Esophagus (tissue), 2 donors: ENCODE measurements around the gene CYB5RL. TPM values are rescaled to one million over a fixed set of nuclear protein-coding genes. Genes with fewer than 3 reads are reported as not detected.

ENCODE experiments used
- H3K27ac ChIP-seq, 2 donors: one replicate each; pipeline ENCODE4 v1.5.1; 2013; ENCODE audit warnings: low read depth in 2 of 2, mild to moderate bottlenecking in 2 of 2, inconsistent platforms in 1 of 2, low read length in 1 of 2, moderate library complexity in 1 of 2
- H3K27me3 ChIP-seq, 2 donors: one replicate each; pipeline ENCODE4 v1.6.1; 2013; ENCODE audit warnings: low read length in 2 of 2, control low read depth in 1 of 2, mild to moderate bottlenecking in 1 of 2; ENCODE audit not compliant: insufficient read depth in 2 of 2, control insufficient read depth in 1 of 2
- H3K36me3 ChIP-seq, 2 donors: one replicate each; pipeline ENCODE4 v1.6.1; 2013; ENCODE audit warnings: low read length in 1 of 2; ENCODE audit not compliant: control insufficient read depth in 2 of 2, insufficient read depth in 2 of 2
- H3K4me1 ChIP-seq, 2 donors: one replicate each; pipeline ENCODE4 v1.6.1; 2013; ENCODE audit warnings: low read length in 1 of 2; ENCODE audit not compliant: control insufficient read depth in 2 of 2, insufficient read depth in 2 of 2
- H3K4me3 ChIP-seq, 2 donors: one replicate each; pipeline ENCODE4 v1.5.1; 2013; ENCODE audit warnings: low read length in 2 of 2, mild to moderate bottlenecking in 2 of 2, low read depth in 1 of 2, moderate library complexity in 1 of 2
- H3K9me3 ChIP-seq, 2 donors: one replicate each; pipeline ENCODE4 v1.6.1; 2013; ENCODE audit warnings: mild to moderate bottlenecking in 2 of 2, low read depth in 1 of 2, low read length in 1 of 2, moderate library complexity in 1 of 2; ENCODE audit not compliant: control insufficient read depth in 2 of 2, insufficient read depth in 1 of 2
- WGBS, 2 donors: extraction: QIAGEN DNeasy Blood & Tissue Kit; methylation state at CpG; one replicate each; pipeline ENCODE4 v1.1.7; 2013; 5-methylcytosine and 5-hydroxymethylcytosine counted together
- polyA plus RNA-seq, 2 donors: library from polyadenylated mRNA; stranded (reverse); fragments of 200-250 nt; gene quantifications; one replicate each; pipeline ENCODE4 v1.2.3, GENCODE V29; 2013
- donor health status: healthy with polysubstance abuse.
- donor health status: Bipolar disorder and iron deficiency.

Gene CYB5RL
- polyA plus RNA-seq, 2 donors = 1.7 to 1.8 TPM

DNA sequence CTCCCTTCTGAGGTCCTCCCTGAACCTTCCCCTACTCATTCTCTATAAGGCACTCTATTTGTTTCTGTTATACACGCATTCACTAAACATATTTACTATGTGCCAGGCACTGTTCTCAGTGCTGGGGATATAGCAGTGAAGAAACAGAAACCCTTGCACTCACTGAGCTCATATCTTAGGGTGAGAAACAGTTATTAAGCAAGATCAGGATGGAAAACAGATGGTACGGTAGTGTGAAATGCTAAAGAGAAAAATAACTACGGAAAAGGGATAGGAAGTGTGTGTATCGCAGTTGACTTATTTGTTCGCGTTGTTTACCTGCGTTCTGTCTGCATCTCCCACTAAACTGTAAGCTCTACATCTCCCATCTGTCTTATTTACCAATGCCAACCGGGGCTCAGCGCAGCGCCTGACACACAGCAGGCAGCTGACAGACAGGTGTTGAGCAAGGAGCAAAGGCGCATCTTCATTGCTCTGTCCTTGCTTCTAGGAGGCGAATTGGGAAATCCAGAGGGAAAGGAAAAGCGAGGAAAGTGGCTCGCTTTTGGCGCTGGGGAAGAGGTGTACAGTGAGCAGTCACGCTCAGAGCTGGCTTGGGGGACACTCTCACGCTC is 572 bp downstream of the CYB5RL start:
- Histone ChIP-seq H3K36me3 (peaks cover 6 to 10% of the 10 kb centered on the region in 2 donors), H3K4me1 (peaks cover 4% of the 10 kb centered on the region in 2 donors), H3K27me3 (no peaks in the 10 kb centered on the region), H3K27ac (peak overlapping the region in 1 of 2 donors; percentile 43), H3K9me3 (no peaks in the 10 kb centered on the region), H3K4me3 (peak overlapping the region; percentile 92 to 95)
- WGBS, 2 donors = 14% methylated on average over 17 of the region's 17 CpGs

DNA sequence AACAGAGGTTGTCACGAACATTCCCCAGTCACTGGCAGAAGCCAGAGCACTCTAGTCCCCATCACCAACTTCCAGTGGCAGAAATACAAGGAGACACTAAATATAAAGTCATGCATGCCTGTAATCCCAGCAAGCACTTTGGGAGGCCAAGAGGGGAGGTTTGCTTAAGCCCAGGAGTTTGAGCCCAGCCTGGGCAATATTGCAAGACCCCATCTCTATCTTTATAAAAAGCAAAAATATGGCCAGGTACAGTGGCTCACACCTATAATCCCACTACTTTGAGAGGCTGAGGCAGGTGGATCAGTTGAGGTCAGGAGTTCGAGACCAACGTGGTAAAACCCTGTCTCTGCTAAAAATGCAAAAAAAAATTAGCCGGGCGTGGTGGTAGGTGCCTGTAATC is 6.4 kb downstream of the CYB5RL start:
- Histone ChIP-seq H3K4me1 (no peaks in the 10 kb centered on the region), H3K36me3 (peaks cover 9 to 13% of the 10 kb centered on the region in 2 donors), H3K4me3 (no peak overlapping the region), H3K27ac (no peak overlapping the region), H3K9me3 (no peaks in the 10 kb centered on the region), H3K27me3 (no peaks in the 10 kb centered on the region)
- WGBS, 2 donors = 91% methylated on average over 5 of the region's 5 CpGs

DNA sequence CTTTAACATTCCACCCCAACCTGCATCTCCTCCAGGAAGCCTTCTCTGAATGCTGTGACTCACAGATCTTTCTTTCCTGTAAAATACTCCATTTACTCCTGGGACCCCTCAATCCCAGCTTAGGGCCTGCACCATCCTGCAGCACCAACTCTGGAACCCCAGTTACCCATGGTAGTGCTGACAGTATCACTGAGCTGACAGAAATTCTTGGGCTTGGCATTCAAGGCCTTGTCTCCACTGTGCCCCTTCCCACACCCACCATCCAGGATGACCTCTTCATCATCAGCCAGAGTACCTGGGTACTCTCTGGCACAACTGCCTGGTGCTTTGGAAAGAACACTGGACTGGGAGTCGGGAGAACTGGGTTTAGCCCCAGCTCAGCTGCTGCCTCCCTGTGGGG is 8.3 kb downstream of the CYB5RL start:
- Histone ChIP-seq H3K27ac (no peak overlapping the region), H3K4me3 (no peak overlapping the region), H3K27me3 (no peaks in the 10 kb centered on the region), H3K36me3 (peaks cover 9 to 13% of the 10 kb centered on the region in 2 donors), H3K4me1 (no peaks in the 10 kb centered on the region), H3K9me3 (no peaks in the 10 kb centered on the region)
- whole genome bisulfite sequencing, 2 donors = 33 to 94% methylated on average over 1 of the region's 1 CpG

- Histone ChIP-seq H3K27ac (no peak overlapping the region), H3K36me3 (peaks cover 6 to 13% of the 10 kb centered on the region in 2 donors), H3K9me3 (no peaks in the 10 kb centered on the region), H3K4me1 (no peaks in the 10 kb centered on the region), H3K27me3 (no peaks in the 10 kb centered on the region), H3K4me3 (no peak overlapping the region)
- 92 to 94% methylated on average over 9 of the region's 9 CpGs for WGBS, 2 donors
Measured at GRCh38 chr1:54190526-54190925, 9.3 kb downstream of the CYB5RL start.

DNA sequence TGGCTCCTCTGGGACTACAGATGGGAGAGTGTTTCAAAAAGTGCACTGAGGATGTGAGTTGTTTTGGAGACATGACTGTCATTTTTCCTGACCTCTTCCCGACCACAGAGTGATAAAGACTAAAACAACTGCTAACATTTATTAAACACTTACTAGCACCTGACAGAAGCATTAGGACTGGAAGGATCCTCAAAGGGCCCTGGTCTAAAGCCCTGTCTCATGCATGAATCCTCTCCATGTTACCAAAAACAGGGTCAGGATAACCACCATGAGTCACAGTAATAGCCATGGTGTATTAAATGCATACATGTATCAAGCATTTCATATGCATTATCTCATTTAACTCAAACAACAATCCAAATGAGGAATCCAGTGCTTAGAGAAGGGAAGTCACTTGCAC is 11.5 kb downstream of the CYB5RL start:
- Histone ChIP-seq H3K36me3 (peaks cover 0 to 8% of the 10 kb centered on the region in 2 donors), H3K9me3 (no peaks in the 10 kb centered on the region), H3K27ac (no peak overlapping the region), H3K27me3 (no peaks in the 10 kb centered on the region), H3K4me3 (no peak overlapping the region), H3K4me1 (no peaks in the 10 kb centered on the region)
- WGBS, 2 donors = 73 to 83% methylated on average over 1 of the region's 1 CpG

- H3K9me3 ChIP-seq = no peaks in the 10 kb centered on the region
Measured at GRCh38 chr1:54186056-54186455, 13.8 kb downstream of the CYB5RL start.

GRCh38 chr1:54180701-54181360 is 19.0 kb downstream of the CYB5RL start:
- H3K27me3 ChIP-seq = no peaks in the 10 kb centered on the region
- no peak overlapping the region for H3K27ac ChIP-seq
- WGBS, 2 donors = 88 to 89% methylated on average over 5 of the region's 5 CpGs
- H3K36me3 ChIP-seq = peaks cover 0 to 10% of the 10 kb centered on the region in 2 donors
- no peak overlapping the region for H3K4me3 ChIP-seq
- peaks cover 0 to 2% of the 10 kb centered on the region in 2 donors for H3K9me3 ChIP-seq
- no peaks in the 10 kb centered on the region for H3K4me1 ChIP-seq

More at GRCh38 chr1:54186056-54186455, 13.8 kb downstream of the CYB5RL start:
- 92 to 93% methylated on average over 3 of the region's 3 CpGs for WGBS, 2 donors
- H3K27me3 ChIP-seq = no peaks in the 10 kb centered on the region
- peaks cover 0 to 8% of the 10 kb centered on the region in 2 donors for H3K36me3 ChIP-seq
- no peak overlapping the region for H3K27ac ChIP-seq
- H3K4me1 ChIP-seq = no peaks in the 10 kb centered on the region
- H3K4me3 ChIP-seq = no peak overlapping the region

DNA sequence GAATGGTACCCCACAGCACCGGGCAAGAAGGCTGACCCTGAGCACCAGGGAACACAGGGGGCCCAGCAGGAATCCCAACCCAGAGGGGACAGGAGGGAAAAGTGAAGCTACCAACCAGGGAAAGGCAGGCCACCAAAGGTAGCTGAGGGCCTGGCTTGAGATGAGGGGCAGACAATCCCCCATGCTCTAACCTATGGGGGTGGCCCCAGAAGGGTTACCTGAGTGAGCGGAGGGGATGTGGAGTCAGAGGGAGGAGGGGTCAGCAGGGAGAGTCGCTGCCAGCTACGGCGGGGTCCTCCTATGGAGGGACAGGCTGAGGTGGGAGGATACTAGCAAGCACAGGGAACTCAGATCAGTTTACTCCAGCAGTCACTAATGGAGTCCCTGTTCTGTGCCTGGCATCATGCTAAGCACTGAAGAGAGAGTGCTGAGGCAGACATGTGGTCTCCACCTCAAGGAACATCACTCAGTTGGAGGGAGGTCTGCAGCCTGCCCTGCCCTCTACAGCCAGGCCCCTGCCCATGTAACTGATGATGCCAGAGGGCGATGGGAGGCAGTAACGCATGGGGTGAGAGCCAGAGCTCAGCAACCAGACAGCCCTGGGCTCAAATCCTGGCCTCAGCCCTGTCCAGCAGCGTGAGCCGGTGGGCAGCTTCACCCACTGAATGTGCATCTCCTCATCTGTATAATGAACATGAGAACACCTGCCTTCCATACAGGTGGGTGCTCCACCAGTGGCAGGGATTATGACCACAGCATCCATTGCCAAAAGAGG is 21.3 kb downstream of the CYB5RL start:
- WGBS, 2 donors = 81 to 90% methylated on average over 9 of the region's 9 CpGs
- no peak overlapping the region for H3K27ac ChIP-seq
- peaks cover 0 to 10% of the 10 kb centered on the region in 2 donors for H3K36me3 ChIP-seq
- no peak overlapping the region for H3K4me3 ChIP-seq
- H3K27me3 ChIP-seq = no peaks in the 10 kb centered on the region
- no peaks in the 10 kb centered on the region for H3K4me1 ChIP-seq
- H3K9me3 ChIP-seq = peaks cover 0 to 2% of the 10 kb centered on the region in 2 donors

DNA sequence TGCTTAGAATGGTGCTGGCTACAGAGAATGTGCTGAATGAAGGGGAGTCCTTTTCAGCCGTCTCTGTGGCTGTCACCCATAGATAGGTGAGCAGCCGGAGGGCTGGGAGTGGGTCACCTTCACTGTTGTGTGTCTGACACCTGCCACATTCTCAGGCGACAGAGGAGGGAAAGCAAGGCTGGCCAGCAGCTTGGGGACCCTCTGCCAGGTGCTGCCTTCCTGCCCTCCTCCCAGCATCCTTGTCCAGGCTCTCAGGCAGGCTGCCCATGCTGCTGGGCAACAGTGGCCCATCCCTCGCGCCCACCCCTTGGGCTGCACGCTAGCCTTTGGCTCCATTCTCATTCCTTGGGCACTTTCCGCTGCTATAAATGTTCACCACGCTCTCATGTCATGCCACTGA is 22.1 kb downstream of the CYB5RL start:
- H3K4me1 ChIP-seq = no peaks in the 10 kb centered on the region
- peaks cover 0 to 2% of the 10 kb centered on the region in 2 donors for H3K9me3 ChIP-seq
- no peak overlapping the region for H3K27ac ChIP-seq
- H3K36me3 ChIP-seq = peaks cover 0 to 10% of the 10 kb centered on the region in 2 donors
- 89 to 92% methylated on average over 8 of the region's 8 CpGs for WGBS, 2 donors
- H3K4me3 ChIP-seq = no peak overlapping the region
- H3K27me3 ChIP-seq = no peaks in the 10 kb centered on the region
